NCI-H526 (cell line): ENCODE results near the gene SSBP2.

Experiments used
- DNase-seq, 2 experiments: peaks; one replicate each; lab custom pipeline; 2025; lab: John Stamatoyannopoulos, UW

SSBP2 gene

DNA sequence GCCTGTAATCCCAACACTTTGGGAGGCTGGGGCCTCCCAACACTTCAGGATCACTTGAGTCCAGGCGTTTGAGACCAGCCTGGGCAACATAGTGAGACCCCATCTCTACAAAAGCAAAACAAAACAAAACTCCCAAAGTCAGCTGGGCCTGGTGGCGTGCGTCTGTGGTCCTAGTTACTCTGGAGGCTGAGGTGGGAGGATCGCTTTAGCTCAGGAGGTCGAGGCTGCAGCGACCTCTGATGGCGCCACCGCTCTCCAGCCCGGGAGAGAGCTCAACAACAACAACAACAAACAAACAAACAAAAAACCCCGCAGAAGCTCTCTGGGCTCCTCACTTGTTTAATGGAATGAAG lies 357.5 kb downstream of the SSBP2 start:
- no peak for DNase-seq

DNA sequence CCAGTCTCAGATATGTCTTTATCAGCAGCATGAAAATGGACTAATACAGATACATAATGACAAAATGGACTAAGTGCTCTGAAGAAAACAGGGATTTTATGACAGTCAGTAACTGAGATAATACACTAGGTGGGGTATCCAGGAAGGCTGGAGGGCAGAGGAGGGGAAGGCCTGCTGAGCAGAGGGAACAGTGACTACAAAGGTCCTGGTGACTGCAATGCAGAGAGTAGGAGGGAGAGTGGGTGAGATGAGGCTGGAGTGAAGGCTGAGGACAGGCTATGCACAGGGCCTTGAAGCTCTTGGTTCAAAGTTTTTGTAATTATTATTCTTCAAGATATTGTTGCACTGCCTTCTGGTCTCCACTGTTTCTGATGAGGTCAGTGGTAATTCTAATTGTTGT lies 361.9 kb downstream of the SSBP2 start:
- DNase-seq = no peak

DNA sequence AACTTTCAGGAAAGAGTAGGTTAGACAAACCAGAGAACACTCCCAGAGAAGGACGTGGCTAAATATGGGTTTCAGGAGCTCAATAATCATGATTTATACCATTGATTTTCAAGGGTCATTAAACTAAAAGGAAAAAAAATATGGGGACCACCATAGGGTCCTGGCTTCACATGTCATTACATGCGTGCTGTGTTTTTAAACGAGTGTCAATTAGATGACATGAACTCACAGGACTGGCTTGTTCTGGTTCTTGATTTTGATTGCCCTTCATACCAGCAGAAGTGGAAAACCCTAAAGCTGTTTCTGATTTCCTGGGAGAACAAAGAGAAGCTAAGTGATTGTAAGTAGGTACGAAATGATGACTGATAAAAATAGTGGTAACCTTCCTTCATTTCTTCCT lies 362.7 kb downstream of the SSBP2 start:
- no peak for DNase-seq

DNA sequence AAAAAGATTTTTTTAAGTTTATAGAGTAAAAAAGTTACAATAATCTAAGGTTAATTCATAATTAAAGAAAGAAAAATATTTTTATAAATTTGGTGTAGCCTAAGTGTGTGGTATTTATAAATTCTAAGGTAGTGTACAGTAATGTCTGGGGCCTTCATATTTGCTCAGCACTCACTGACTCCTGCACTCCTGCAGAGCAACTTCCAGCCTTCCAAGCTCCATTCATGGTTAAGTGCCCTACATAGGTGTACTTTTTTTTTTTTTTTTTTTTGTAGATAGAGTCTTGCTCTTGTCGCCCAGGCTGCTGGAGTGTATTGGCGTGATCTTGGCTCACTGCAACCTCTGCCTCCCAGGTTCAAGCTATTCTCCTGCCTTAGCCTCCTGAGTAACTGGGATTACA lies 367.0 kb downstream of the SSBP2 start:
- DNase-seq = no peak

DNA sequence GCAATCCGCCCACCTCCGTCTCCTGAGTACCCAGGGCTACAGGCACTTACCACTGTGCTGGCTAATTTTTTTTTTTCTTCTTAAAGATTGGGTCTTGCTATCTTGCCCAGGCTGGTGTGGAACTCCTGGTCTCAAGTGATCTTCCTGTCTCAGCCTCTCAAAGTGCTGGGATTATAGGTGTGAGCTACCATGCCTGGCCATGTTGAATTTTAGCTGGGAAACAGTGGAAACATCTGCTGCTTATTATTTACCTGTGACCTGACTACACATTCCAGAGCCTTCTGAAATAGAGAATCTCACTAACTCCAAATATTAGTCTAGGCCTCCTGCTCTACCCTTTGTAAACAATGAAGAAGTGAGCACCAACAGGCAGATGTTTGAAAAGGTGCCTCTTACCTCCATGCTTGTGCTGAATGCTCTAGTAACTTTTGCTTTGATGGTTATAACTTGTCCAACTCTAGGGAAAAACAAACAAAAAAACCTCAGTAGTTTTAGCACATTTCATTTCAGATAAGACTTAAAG lies 379.5 kb downstream of the SSBP2 start:
- no peak for DNase-seq

DNA sequence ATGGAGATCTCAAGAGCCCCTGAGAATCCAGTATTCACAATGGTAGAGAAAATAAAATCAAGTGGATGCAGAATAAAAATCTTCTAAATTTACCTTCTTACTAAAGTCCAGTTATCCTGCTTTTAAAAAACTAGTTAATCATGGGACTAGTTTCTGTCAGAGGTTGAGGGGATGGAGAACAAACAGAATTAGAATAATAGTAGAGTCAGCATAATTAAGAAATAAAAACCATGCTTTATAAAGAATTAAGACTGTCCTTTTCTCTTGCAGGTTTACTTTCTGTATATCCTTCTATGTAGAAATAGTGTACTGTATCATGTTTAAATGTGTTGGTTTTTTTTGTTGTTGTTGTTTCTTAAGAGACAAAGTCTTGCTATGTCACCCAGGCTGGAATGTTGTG lies 380.0 kb downstream of the SSBP2 start:
- DNase-seq = no peak

DNA sequence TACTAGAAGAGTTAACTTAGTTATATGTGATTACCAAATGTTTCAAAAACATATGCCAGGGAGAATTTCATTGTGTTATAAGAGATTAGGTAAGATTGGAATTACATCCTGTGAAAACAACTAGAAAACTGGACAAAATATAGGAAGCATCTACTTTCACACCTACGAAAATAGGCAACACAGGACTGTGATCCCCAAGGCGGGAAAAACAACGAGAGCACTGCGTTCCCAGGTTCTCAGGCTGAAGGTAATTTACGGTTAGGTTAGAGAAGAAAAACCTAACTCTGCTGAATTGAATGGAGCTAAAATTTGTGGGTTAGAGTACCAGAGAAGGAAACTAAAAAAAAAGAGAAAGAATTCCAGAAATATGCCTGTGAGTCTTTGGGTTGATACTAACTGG lies 385.4 kb downstream of the SSBP2 start:
- DNase-seq = no peak

DNA sequence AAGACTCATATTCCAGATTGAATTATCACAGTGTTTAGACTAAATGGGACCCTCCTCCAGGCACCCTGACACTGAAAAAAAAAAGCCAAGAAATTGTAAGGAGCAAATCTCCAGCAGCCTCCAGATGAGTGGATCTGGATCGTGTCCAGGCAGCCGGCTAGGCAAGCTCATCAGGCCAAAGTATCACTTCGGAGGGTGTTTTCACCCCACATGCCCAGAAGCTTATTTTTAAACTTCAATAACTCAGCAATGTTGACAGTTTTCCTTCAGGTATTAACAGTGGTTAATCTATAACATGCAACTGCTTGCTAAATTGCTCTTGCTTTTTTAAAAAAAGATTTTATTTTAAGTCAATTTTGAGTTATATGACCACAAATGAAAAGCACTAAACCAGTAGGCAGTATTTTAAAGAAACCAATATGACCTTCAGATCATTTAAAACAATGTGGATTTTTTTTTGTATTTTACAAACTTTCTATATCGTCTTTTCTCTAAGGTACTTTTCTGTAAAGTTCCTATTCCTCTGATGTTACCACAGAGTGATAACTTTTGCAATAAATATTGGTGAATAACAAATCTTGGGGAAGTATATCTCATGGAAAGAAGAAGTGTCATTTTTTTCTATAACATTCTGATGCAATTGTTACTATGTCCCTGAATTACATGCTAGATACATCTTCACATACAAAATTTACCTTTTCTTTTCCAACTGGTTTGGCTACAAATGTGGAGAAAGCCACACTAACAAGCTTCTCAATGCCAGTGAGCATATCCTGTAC lies 387.6 kb downstream of the SSBP2 start:
- DNase-seq = no peak
